Measurements from ENCODE around the gene LRRC4. TPM values are rescaled to one million over a fixed set of nuclear protein-coding genes. Genes with fewer than 3 reads are reported as not detected.

LRRC4 gene
- total and polyA plus RNA-seq, 2 donors (not counting 3 experiments of a cell fraction or from before 2014, with no cell fraction given): 3.8 to 4.2 TPM

DNA sequence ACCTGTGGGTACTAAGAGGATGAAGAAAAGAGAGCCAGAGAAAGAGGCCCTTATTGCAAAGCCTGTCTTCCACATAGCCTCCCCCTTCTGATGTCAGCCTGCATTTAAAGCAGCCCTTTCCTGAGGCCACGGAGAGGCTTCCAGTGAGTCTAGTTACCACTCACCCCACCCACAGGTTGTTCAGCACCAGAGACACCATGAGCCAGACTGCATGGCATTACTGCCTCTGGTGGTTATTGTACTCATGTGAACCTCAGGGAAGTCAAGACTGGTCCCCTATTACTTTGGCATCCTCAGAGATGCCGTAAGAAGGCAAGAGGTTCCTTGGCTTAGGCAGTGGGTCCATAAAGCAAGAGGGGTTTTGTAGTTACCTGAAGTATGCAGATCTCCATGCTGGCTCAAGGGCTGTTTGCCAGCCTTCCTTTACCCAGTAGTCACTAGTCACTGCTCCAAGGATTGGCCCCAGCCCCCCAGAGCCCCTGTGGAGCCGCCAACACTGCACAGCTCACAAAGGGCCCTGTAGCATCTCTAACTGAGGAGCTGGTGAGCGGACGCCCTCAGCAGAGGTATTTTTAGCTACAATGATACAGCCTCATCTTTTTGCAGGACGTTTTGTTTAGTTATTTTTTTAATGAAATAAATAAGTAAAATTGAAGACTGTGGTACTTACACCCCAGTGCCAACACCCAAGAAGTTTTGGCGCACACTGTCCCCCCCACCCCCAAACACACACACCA lies 20.7 kb downstream of the LRRC4 start:
- intact Hi-C loops (cut with micrococcal nuclease): no loop called here
- Histone ChIP-seq H3K9me1 (replicated peaks; ENCODE audit: control insufficient read depth, extremely low read depth, insufficient read depth, low read length) (no peaks in the 10 kb centered on the region), H3K4me2 (ENCODE audit: insufficient read depth, low read length) (no peak overlapping the region), H3K9me3 (replicated peaks; ENCODE audit: control insufficient read depth, insufficient read depth, low read length) (no peaks in the 10 kb centered on the region), H4K20me1 (replicated peaks; ENCODE audit: control insufficient read depth, extremely low read depth, insufficient read depth, low read length) (no peaks in the 10 kb centered on the region), H3K27me3 (ENCODE audit: control insufficient read depth in 2 of 2, insufficient read depth in 2 of 2, low read length in 2 of 2) (no peaks in the 10 kb centered on the region), H3K9ac (replicated peaks; ENCODE audit: extremely low read depth, insufficient read depth, low read length) (no peak overlapping the region), H2AFZ (ENCODE audit: low read depth, low read length) (no peak overlapping the region), H3K79me2 (ENCODE audit: control insufficient read depth, insufficient read depth, low read length) (no peaks in the 10 kb centered on the region), H3K36me3 (ENCODE audit: control insufficient read depth in 2 of 2, extremely low read depth in 1 of 2, insufficient read depth in 2 of 2, low read length in 2 of 2) (peaks cover 0 to 2% of the 10 kb centered on the region in 2 experiments), H3K4me3 (replicated peaks in 1 of 3; ENCODE audit: insufficient read depth in 1 of 3, low read depth in 1 of 3, low read length in 3 of 3) (no peak overlapping the region), H3K4me1 (ENCODE audit: control insufficient read depth, extremely low read depth, insufficient read depth, low read length) (no peaks in the 10 kb centered on the region), H3K27ac (ENCODE audit: insufficient read depth, low read depth, low read length) (no peak overlapping the region)
- DNase-seq (ENCODE audit: low read depth, low spot score): no peak
- POLR2A ChIA-PET: no interaction called here
- TF ChIP-seq POLR2AphosphoS5 (IDR thresholded peaks at IDR 0.05; ENCODE audit: insufficient read depth, low read depth, low read length) (no peak), FOS (IDR thresholded peaks at IDR 0.05; ENCODE audit: borderline replicate concordance, insufficient read depth, low read length) (no peak), EZH2 (IDR thresholded peaks at IDR 0.05; ENCODE audit: borderline replicate concordance, low read depth, low read length, severe bottlenecking) (no peak), GATA2 (IDR thresholded peaks at IDR 0.05; ENCODE audit: insufficient read depth, insufficient read length, low read depth, low read length) (no peak), POLR2A (IDR thresholded peaks at IDR 0.05; ENCODE audit: low read depth, low read length) (no peak), MYC (IDR thresholded peaks at IDR 0.05; ENCODE audit: low read depth, low read length) (no peak), JUN (IDR thresholded peaks at IDR 0.05; ENCODE audit: borderline replicate concordance, insufficient read depth, insufficient read length, low read depth) (no peak)
- TF ChIP-seq, protein P1, sequence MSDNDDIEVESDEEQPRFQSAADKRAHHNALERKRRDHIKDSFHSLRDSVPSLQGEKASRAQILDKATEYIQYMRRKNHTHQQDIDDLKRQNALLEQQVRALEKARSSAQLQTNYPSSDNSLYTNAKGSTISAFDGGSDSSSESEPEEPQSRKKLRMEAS (IDR thresholded peaks at IDR 0.05; ENCODE audit: insufficient read depth, insufficient read length): no peak
- TF ChIP-seq, protein P2, sequence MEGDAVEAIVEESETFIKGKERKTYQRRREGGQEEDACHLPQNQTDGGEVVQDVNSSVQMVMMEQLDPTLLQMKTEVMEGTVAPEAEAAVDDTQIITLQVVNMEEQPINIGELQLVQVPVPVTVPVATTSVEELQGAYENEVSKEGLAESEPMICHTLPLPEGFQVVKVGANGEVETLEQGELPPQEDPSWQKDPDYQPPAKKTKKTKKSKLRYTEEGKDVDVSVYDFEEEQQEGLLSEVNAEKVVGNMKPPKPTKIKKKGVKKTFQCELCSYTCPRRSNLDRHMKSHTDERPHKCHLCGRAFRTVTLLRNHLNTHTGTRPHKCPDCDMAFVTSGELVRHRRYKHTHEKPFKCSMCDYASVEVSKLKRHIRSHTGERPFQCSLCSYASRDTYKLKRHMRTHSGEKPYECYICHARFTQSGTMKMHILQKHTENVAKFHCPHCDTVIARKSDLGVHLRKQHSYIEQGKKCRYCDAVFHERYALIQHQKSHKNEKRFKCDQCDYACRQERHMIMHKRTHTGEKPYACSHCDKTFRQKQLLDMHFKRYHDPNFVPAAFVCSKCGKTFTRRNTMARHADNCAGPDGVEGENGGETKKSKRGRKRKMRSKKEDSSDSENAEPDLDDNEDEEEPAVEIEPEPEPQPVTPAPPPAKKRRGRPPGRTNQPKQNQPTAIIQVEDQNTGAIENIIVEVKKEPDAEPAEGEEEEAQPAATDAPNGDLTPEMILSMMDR (IDR thresholded peaks at IDR 0.05; ENCODE audit: extremely low read depth in 1 of 2, insufficient read depth in 1 of 2, low read depth in 1 of 2, low read length in 2 of 2): no peak
- FAIRE-seq: no peak
- CTCF ChIA-PET: interaction anchor here (0.9 to 1.7 kb wide), 4 partner anchors 11 to 302 kb away, joined by 3 to 7 read pairs (median 5); no protein-coding TSS in a partner anchor
- BruUV-seq (replicated peaks): no TSS peak
- dilution Hi-C loops (cut with MboI; ENCODE audit: extremely low pct_ligation_motif_present, low sequenced_read_pairs): no loop called here
